Osteocyte (in vitro differentiated cells): ENCODE data around the gene LRRC36. TPM values are rescaled to one million over a fixed set of nuclear protein-coding genes. Genes with fewer than 3 reads are reported as not detected.

Source experiments
- DNase-seq: peaks from one replicate; pipeline ENCODE4 v3.0.0; 2021; ENCODE audit warnings: mixed read lengths; ENCODE audit not compliant: unreplicated experiment; ENCODE audit errors: extremely low spot score
- H3K27ac Mint-ChIP-seq: one replicate; pipeline ENCODE4 v1.8.0; 2021; ENCODE audit warnings: mild to moderate bottlenecking, mixed read lengths; ENCODE audit not compliant: unreplicated experiment
- H3K27me3 Mint-ChIP-seq: one replicate; pipeline ENCODE4 v1.8.0; 2021; ENCODE audit warnings: mixed read lengths; ENCODE audit not compliant: unreplicated experiment
- H3K36me3 Mint-ChIP-seq: one replicate; pipeline ENCODE4 v1.8.0; 2021; ENCODE audit warnings: mixed read lengths; ENCODE audit not compliant: unreplicated experiment
- H3K4me1 Mint-ChIP-seq: one replicate; pipeline ENCODE4 v1.8.0; 2021; ENCODE audit warnings: mixed read lengths; ENCODE audit not compliant: unreplicated experiment
- H3K4me3 Mint-ChIP-seq: one replicate; pipeline ENCODE4 v1.8.0; 2021; ENCODE audit warnings: mild to moderate bottlenecking, moderate library complexity, mixed read lengths; ENCODE audit not compliant: unreplicated experiment
- H3K9me3 Mint-ChIP-seq: one replicate; pipeline ENCODE4 v1.8.0; 2021; ENCODE audit warnings: mixed read lengths; ENCODE audit not compliant: unreplicated experiment
- total RNA-seq: library from RNA; stranded (reverse); gene quantifications from 2 replicates; pipeline ENCODE4 v1.2.1, GENCODE V29; 2021
- TF ChIP-seq, protein P1 (sequence below): fragments of 200-600 bp; sonication (generic); IDR thresholded peaks from 2 replicates; pipeline ENCODE4 v1.5.0; 2021; ENCODE audit warnings: antibody characterized with exemption, mild to moderate bottlenecking, moderate library complexity

The LRRC36 gene
- total RNA-seq, 1 donor from 2014 or later = not detected

DNA sequence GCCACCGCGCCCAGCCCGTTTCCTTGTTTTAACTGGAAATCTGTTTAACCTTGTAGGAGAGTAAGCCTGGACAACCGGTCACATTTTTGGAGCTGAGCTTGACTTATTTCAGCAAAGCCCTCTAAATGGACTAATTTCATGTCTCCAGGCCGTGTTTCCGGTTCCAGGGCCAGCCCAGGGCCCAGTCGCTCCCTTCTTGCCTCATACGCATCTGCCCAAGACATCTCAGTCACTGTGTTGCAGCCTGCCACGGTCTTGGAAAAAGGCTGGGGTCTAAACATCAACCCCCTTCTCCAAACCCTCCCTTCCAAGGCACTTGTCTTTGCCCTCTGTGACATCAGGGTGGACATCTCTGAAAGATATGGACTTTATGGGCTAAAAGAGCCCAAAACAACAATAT, 28.3 kb upstream of the LRRC36 start:
- no peaks in the 10 kb centered on the region for H3K36me3 Mint-ChIP-seq
- H3K27ac Mint-ChIP-seq = no peak overlapping the region
- no peak for DNase-seq
- H3K4me3 Mint-ChIP-seq = no peak overlapping the region
- no peaks in the 10 kb centered on the region for H3K9me3 Mint-ChIP-seq
- H3K27me3 Mint-ChIP-seq = peaks cover under 1% of the 10 kb centered on the region
- H3K4me1 Mint-ChIP-seq = peaks cover 48% of the 10 kb centered on the region
- TF ChIP-seq, protein P1, sequence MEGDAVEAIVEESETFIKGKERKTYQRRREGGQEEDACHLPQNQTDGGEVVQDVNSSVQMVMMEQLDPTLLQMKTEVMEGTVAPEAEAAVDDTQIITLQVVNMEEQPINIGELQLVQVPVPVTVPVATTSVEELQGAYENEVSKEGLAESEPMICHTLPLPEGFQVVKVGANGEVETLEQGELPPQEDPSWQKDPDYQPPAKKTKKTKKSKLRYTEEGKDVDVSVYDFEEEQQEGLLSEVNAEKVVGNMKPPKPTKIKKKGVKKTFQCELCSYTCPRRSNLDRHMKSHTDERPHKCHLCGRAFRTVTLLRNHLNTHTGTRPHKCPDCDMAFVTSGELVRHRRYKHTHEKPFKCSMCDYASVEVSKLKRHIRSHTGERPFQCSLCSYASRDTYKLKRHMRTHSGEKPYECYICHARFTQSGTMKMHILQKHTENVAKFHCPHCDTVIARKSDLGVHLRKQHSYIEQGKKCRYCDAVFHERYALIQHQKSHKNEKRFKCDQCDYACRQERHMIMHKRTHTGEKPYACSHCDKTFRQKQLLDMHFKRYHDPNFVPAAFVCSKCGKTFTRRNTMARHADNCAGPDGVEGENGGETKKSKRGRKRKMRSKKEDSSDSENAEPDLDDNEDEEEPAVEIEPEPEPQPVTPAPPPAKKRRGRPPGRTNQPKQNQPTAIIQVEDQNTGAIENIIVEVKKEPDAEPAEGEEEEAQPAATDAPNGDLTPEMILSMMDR = no peak

DNA sequence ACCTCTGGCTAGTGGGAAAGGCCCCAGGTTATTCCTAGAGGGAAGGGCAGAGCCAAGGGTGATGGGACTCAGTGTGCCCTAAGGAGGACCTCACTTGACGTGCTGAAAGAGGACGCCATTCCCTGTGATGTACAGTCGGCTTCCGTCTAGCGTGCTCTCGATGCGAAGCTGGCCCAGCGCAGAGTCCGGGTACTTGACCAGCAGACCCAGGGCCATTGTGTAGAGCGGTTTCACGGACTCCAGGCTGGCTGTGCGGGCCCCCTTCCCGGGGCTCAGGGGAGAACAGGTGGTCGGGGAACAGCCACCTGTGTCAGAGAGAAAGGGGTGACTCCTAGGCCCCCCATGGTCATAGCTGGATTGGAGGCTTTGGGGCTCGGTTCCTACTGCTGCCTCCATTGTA, 27.3 kb upstream of the LRRC36 start:
- peaks cover 52% of the 10 kb centered on the region for H3K4me1 Mint-ChIP-seq
- H3K4me3 Mint-ChIP-seq = no peak overlapping the region
- H3K27ac Mint-ChIP-seq = no peak overlapping the region
- H3K27me3 Mint-ChIP-seq = no peaks in the 10 kb centered on the region
- TF ChIP-seq, protein P1 = no peak
- no peaks in the 10 kb centered on the region for H3K9me3 Mint-ChIP-seq
- DNase-seq = no peak
- H3K36me3 Mint-ChIP-seq = no peaks in the 10 kb centered on the region

DNA sequence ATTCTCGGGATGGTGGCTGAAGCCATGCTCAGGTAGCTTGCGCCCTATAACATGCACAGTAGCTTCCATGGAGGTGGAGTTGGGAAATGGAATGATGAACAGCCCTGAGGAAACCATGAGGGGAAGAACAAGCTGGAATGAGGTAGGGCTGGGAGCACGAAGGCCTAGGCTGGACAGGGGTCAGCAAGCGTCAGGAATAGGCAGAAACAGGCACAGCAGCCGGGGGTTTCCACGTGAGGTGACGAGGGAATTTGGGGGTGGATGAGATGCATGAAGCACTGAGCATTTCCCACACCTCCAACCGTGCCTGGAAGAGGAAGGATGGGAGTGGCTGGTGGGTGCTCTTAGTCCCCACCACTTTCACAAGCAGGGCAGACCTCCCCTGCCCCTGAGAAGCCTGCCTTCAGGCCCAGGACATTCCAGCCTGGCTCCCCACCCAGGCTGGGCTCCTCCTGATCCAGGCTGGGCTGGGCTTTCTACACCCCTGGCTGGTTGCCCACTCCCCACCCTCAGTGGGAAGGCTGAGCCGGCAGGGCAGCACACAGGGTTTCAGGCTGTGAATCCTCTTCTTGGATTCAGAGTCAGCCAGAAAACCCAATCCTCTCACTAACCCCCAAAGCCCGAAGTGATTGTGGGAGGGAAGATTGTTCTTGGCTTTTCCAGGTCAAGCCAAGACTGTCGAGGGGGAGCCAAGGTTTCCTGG, 25.4 kb upstream of the LRRC36 start:
- H3K36me3 Mint-ChIP-seq = no peaks in the 10 kb centered on the region
- H3K4me1 Mint-ChIP-seq = peaks cover 37% of the 10 kb centered on the region
- no peaks in the 10 kb centered on the region for H3K9me3 Mint-ChIP-seq
- H3K4me3 Mint-ChIP-seq = no peak overlapping the region
- no peaks in the 10 kb centered on the region for H3K27me3 Mint-ChIP-seq
- no peak for DNase-seq
- H3K27ac Mint-ChIP-seq = peak overlapping the region; percentile 85
- TF ChIP-seq, protein P1 = no peak

DNA sequence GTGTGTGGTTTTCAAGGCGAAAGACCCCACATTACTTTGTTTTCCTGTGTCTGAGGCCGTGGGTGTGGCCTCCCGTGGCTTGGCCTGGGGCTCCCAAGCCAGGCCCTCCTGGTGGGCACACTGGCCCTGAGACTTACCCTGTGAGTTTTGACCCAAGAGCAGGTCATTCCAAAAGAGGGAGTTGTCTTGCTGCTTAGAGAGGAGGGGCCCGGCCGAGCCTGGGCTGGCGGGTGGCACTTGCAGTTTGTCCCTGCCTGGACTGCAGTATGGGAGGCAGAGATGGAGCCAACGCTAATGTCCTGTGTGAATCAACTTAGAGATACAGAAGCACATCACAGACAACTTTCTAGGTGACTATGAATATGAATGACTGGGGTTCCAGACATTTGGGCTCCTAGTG, 24.5 kb upstream of the LRRC36 start:
- Mint-ChIP-seq H3K27ac (peak overlapping the region; percentile 85), H3K4me1 (peaks cover 29% of the 10 kb centered on the region), H3K36me3 (no peaks in the 10 kb centered on the region), H3K9me3 (no peaks in the 10 kb centered on the region), H3K4me3 (no peak overlapping the region), H3K27me3 (no peaks in the 10 kb centered on the region)
- DNase-seq = no peak
- TF ChIP-seq, protein P1 = no peak

DNA sequence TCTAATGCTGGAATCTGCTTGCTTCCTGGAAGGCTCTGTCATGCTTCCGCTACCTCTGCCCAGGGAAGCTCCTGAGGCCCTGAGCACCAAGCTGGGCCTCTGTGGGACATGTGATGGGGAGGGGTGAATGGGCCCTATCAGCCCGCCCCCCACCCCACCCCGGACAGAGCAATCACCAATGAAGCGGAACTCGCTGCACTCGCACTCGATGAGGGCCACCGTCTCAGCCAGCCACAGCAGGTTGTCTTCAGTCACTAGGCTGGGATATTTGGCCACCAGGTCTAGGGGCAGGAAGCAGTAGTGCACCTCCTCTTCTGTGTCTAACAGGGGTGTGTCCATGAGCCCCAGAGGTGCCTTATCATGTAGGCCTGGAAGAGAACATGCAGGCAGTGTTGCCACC, 23.6 kb upstream of the LRRC36 start:
- Mint-ChIP-seq H3K4me1 (peaks cover 24% of the 10 kb centered on the region), H3K4me3 (no peak overlapping the region), H3K27me3 (no peaks in the 10 kb centered on the region), H3K36me3 (no peaks in the 10 kb centered on the region), H3K9me3 (no peaks in the 10 kb centered on the region), H3K27ac (no peak overlapping the region)
- no peak for DNase-seq
- TF ChIP-seq, protein P1 = no peak
